Right hindlimb (tissue), 1 donor: ENCODE measurements around the gene LRRK2.
A peak's percentile ranks its signal among the peaks of the same experiment; 100 is the strongest.
"Not testable (repeated sequence)": the region's sequence is repeated elsewhere in the genome, so short reads cannot be mapped to it uniquely, and the experiment has no call there.

Source experiments
- DNase-seq: peaks from one replicate; pipeline ENCODE4 v3.0.0-alpha.2; 2018

Gene LRRK2

DNA sequence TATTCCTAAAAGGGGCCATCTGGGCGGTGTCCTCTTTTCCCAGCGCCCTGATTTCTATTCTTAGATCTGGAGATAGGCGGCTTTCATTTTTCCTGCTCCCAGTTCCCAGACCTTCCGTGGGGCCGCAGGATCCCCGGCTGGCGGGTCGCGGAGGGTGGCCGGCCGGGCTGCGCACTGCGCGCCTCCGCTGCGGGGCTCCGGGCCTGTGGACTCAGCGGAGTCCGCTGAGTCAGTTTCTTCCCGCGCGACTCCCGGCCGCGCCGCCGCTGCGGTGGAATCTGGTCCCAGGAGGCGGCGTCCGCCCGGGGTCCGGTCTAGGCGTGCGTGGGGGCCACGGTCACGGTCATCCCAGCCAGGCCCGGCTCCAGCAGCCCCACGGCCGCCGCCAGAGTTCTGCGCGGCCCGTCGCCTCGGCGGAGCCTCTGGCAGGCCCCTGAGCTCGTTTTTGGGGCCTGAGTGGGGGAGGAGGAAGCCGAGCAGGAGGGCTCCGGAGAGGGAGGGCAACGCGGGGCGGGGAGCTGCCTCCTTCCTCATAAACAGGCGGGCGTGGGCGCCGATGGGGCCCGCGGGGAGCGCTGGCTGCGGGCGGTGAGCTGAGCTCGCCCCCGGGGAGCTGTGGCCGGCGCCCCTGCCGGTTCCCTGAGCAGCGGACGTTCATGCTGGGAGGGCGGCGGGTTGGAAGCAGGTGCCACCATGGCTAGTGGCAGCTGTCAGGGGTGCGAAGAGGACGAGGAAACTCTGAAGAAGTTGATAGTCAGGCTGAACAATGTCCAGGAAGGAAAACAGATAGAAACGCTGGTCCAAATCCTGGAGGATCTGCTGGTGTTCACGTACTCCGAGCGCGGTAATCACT is at the start of gene LRRK2:
LRRK2 (plus strand) TSS at position 559 of the 853 bp plus-strand sequence; CDS start at position 694, 135 bp downstream.
- DNase-seq = peak; percentile 85

DNA sequence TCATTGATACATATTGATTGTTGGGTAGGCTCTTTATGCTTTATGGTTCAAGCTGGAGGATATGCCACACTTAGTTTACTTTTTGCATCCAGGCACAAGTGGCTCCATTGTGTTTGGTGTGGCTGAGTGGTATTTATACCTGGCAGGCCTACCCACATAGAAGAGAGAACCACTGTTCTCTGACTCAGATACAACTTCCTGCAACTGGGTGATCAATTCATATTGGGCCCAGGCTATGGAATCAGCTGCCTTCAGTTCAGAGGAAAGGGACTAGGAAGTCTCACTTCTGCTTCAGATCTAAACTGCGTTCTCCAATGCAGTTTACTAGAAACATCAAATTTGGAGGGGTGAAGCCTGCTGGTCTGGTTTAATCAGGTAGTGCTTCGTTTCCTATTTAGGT is 49.8 kb upstream of the LRRK2 start:
- DNase-seq = no peak

DNA sequence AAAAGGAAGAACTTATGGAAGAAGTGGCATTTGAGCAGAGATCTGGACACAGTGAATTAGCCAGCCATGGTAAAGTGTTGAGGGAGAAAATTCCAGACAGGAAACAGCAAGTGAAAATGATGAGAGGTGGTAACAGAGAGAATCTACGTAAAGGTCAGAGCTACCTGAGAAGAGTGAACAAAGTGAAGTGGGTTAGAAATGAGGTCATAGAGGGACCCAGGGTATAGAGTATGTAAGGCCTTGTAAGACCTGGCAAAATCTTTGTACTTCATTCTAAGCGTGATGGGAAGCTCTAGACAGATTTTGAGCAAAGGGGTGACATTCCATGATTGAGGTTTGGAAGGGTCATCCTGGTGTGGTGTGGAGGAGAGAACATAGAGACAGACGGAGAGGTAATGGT is 49.3 kb upstream of the LRRK2 start:
- DNase-seq = no peak

DNA sequence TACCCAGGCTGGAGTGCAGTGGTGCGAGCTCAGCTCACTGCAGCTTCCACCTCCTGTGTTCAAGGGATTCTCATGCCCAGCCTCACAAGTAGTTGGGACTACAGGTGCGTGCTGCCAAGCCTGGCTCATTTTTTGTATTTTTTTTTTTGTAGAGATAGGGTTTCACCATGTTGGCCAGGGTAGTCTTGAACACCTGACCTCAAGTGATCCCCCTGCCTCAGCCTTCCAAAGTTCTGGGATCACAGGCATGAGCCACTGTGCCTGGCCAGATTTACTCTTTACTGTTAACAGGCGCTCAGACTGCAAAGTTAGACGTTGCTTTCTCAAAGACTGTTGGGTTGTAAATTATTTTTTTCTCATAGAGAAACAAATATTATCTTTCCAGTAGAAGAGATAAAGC is 46.1 kb upstream of the LRRK2 start:
- DNase-seq = no peak

- DNase-seq = no peak
These were observed 43.3 kb upstream of the LRRK2 start for GRCh38 chr12:40181490-40181889.

DNA sequence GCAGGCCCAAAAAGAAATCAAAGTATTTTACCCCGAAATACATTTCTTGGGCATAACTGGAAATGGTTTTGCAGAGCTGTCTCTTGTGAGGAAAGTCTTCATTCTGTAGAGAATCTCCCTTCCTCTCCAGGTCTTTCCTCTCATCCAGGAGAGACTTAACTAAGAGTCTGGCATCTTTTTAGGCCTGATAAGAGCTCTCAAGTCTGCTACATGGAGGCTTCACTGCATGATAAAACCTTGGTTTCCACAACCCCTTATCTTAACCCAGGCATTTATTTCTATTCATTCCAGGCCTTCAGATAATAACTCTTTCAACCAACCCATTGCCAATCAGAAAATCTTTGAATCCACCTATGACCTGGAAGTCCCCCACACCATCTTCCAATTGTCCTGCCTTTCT is 41.1 kb upstream of the LRRK2 start:
- no peak for DNase-seq

DNA sequence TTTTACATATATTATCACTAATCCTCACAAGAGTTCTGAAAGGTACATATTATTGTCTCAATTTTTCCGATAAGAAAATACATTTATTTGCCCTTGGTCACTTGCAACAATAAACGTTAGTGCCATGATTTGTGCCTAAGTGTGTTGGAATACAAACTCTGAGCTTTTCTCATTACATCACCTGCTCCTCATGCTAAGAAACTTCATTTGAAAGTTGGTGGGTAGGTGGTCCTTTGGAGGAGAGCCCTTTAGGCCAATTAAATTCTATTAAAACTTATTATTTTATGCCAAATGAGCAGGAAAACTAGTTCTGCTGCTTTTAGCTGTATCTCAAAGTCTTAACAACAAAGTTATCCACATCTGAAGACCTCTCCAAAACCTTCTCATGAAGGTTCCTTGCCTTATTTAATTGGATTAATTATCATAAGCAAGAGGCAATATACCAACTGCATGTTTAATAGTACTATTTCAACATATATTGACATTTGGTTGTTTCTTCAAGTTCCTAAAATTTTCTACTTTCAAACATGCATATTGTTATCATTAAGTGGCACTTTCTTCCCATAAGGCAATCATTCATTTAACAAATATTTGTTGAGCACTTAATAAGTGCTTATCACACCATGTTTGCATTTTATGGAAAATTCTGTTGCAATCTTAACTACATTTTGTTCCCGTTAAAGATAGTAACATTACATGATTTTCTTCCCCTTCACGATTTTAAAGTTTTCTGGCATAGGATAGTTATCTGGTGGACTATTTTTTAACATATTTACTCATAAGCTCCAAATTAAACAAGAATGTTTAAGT is 40.1 kb upstream of the LRRK2 start:
- no peak for DNase-seq

DNA sequence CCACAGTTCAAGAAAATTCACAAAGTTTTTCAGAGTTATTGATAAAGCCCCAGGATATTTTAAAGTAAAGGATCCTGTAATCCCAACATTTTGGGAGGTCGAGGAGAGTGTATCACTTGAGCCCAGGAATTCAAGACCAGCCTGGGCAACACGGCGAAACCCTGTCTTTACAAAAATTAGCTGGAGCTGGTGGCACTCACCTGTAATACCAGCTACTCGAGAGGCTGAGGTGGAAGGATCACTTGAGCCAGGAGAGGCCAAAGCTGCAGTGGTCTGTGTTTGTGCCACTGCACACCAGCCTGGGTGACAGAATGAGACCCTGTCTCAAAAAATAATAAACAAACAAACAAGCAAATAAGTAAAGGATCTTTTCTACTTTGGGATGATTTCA is 39.5 kb upstream of the LRRK2 start:
- no peak for DNase-seq

DNA sequence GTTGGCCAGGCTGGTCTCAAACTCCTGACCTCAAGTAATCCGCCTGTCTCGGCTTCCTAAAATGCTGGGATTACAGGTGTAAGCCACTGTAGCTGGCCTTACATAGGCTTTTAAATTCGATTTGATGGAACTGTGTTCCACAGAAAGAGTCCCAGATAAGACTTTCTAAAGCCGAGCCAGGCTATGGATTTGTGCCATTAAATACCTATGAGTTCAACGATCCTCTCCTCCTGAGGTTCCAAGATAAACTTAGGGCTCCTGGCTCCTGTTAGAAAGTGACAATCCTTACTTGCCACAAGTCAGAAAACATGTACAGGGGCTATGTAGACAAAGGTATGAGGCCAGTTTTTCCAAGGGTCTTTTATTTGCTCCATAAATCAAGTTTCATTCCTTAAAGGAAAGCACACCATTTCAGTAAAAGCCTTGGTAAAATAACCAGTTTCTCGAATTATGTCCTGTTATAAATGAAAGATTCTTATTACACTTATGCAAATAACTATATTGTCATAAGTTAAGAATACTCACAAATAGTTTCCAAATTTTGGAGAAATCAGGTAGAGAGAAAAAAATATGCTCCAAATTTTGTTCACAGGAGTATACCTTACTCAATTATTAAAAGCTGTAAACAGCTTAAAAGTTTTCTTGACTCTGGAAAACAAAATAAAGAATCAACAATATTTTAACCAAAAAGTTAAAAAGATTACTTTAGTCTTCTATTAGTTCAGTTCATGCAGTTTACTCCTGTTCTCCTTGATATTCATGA is 36.1 kb upstream of the LRRK2 start:
- no peak for DNase-seq

GRCh38 chr12:40192704-40193255 is 32.0 kb upstream of the LRRK2 start:
- DNase-seq = no peak

GRCh38 chr12:40194846-40195245 is 30.0 kb upstream of the LRRK2 start:
- DNase-seq = no peak

DNA sequence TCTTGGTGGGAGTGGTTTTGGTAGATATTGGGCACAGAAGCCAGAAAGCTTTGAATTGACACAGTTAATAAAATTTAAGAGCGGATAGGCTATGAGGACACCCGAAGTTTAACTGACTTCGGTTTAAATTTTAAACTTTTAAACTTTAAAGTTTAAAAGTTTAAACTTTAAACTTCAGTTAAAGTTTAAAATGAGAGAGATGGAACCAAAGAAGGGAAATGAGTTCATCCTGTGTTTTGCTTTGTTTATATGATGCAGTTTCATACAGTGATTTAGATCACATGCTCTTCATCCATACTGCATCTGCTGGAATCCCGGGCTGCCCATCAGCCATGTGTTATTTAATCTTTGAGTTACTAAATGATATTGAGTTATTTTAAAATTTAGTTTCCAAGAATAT is 27.2 kb upstream of the LRRK2 start:
- no peak for DNase-seq

- DNase-seq = no peak
These were observed 26.2 kb upstream of the LRRK2 start for GRCh38 chr12:40198601-40199000.

GRCh38 chr12:40202095-40203059 is 22.4 kb upstream of the LRRK2 start:
- DNase-seq = no peak

DNA sequence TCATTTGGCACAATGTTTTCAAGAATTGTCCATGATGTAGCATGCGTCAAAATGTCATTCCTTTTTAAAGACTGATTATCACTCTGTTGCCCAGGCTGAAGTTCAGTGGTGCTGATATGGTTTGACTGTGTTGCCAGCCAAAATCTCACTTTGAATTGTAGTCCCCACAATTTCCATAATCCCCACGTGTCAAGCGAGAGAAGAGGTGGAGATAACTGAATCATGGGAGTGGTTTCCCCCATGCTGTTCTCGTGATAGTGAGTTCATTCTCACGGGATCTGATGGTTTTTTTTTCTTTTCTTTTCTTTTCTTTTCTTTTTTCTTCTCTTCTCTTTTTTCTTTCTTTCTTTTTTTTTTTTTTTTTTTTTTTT is 21.8 kb upstream of the LRRK2 start:
- no peak for DNase-seq

DNA sequence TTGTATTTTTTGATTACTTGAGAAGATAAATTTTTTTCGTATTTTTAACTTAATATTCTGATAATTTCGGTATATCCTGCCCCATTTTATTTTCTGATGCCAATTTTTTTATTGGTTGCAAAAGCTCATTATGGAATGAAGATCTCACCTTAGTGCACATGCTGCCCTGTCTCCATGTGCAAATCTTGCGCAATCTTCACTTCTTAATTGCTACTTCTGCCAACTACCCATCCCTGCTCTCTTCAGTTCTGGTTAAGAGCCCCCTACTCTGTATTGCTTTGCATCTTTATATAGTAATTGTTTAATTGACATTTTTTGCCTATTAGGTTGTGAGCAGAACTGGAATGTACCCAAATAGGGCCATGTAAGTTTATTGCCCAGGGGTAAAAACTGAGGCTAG is 20.5 kb upstream of the LRRK2 start:
- no peak for DNase-seq

GRCh38 chr12:40207551-40207950 is 17.2 kb upstream of the LRRK2 start:
- DNase-seq = no peak

DNA sequence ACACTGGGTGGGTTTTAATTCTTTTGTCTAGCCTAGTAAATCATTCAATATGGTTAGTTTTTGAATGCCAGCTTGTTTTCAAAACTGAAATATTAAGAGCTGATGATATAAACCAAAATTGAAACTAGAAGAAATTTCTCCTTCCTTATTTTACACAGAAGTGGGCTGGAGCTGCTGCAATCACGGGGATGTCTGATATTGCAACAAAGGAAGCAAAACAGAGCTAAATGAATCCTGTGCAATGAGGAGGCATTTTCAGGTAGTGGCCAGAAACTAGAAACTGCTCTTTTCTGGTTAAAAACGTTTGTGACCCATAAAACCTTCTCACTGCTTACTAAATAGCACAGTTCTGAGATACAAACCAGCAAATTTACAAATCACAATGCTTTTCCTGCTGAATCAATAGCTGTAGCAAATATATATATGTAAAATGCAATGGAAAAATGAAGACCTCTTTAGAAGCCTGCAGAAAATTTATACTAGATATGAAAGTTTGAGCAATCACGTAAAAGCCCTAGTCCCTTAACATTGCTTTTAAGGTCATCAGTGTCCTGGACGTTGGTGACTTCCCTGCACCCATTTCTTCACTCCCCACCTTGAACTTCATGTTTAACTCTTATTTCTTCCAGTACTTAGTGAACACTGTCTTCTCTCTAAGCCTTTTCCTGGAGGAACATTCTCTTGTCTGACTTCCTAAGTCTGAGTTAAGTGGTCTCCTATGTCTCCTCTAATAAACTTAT is 15.9 kb upstream of the LRRK2 start:
- no peak for DNase-seq

DNA sequence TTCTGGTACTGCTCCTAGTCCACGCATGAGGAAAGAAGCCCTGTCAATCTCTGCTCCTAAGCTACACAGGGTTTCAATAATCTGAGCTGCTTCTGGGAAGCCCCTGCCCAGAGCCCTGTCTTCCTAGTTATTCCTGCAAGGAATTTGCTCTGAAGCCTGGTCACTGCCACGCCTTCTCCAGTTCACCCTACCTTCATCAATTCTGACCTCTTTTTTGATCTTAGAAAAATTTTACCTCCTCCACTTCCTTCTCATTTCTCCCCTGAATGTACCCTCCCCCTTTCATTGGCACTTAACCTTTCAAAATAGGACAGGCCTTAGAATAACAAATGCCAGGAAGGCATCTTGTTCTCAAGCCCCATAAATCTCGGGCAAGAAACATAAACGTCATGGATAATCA is 14.9 kb upstream of the LRRK2 start:
- DNase-seq = no peak

DNA sequence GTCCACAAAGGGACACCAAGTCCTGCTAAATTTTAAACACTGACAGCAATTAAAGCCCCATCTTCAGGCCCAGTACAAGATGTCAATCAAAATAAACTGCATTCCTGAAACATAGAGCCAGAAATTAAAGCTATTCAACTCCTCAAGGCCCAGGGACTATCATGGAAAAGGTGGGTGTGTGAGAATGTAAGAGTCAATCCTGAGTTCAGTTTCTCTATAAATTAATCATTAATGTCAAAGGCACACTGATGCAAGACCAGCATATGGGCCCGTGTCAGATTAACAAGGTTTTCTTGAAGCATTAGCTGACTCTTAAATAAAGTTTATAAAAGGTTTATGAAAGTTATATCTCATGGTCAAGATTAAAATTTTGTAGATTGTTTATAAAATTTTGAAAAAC is 13.6 kb upstream of the LRRK2 start:
- not testable (repeated sequence) for DNase-seq

DNA sequence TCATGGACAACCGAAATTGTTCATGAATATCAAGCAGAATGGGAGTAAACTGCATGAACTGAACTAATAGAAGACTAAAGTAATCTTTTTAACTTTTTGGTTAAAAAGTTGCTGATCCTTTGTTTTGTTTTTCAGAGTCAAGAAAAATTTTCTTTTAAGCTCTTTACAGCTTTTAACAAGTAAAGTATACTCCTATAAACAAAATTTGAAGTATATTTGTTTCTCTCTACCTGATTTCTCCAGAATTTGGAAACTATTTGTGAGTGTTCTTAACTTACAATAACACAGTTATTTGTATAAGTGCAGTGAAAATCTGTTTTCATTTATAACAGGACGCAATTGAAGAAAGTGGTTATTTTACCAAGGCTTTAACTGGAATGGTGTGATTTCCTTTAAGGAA is 12.2 kb upstream of the LRRK2 start:
- no peak for DNase-seq
